HG03045 (cell line): ENCODE results near the gene DLGAP4.

Experiments
- ATAC-seq: cut with Tn5 transposase; IDR thresholded peaks from one replicate; pipeline ENCODE4 v1.9.1; 2021; ENCODE audit warnings: mild to moderate bottlenecking, moderate library complexity; ENCODE audit not compliant: unreplicated experiment

Gene DLGAP4

GRCh38 chr20:36306553-36307411 is 643 bp downstream of the DLGAP4 start:
- no peak for ATAC-seq

GRCh38 chr20:36307412-36308325 is 1.5 kb downstream of the DLGAP4 start:
- no peak for ATAC-seq

GRCh38 chr20:36308353-36308752 is 2.2 kb downstream of the DLGAP4 start:
- ATAC-seq, result no peak

- ATAC-seq, result no peak
Observed at GRCh38 chr20:36308986-36309385, 2.8 kb downstream of the DLGAP4 start.

GRCh38 chr20:36309643-36310042 is 3.5 kb downstream of the DLGAP4 start:
- ATAC-seq, result no peak

GRCh38 chr20:36310215-36310981 is 4.3 kb downstream of the DLGAP4 start:
- ATAC-seq, result no peak

GRCh38 chr20:36311141-36311853 is 5.2 kb downstream of the DLGAP4 start:
- ATAC-seq, result no peak

GRCh38 chr20:36311854-36312723 is 6.0 kb downstream of the DLGAP4 start:
- ATAC-seq, result no peak

- no peak for ATAC-seq
Observed at GRCh38 chr20:36312724-36313441, 6.7 kb downstream of the DLGAP4 start.

- no peak for ATAC-seq
Observed at GRCh38 chr20:36313476-36313875, 7.3 kb downstream of the DLGAP4 start.

- no peak for ATAC-seq
Observed at GRCh38 chr20:36313926-36314325, 7.8 kb downstream of the DLGAP4 start.

- ATAC-seq, result no peak
Observed at GRCh38 chr20:36314734-36315544, 8.8 kb downstream of the DLGAP4 start.

- ATAC-seq, result no peak
Observed at GRCh38 chr20:36315545-36316351, 9.6 kb downstream of the DLGAP4 start.

- no peak for ATAC-seq
Observed at GRCh38 chr20:36317675-36318074, 11.5 kb downstream of the DLGAP4 start.

GRCh38 chr20:36318166-36318565 is 12.0 kb downstream of the DLGAP4 start:
- ATAC-seq, result no peak

- no peak for ATAC-seq
Observed at GRCh38 chr20:36319356-36320260, 13.5 kb downstream of the DLGAP4 start.
